Measurements from ENCODE around the gene LUC7L3.
"Not testable (repeated sequence)": the region's sequence is repeated elsewhere in the genome, so short reads cannot be mapped to it uniquely, and the experiment has no call there.

The LUC7L3 gene

DNA sequence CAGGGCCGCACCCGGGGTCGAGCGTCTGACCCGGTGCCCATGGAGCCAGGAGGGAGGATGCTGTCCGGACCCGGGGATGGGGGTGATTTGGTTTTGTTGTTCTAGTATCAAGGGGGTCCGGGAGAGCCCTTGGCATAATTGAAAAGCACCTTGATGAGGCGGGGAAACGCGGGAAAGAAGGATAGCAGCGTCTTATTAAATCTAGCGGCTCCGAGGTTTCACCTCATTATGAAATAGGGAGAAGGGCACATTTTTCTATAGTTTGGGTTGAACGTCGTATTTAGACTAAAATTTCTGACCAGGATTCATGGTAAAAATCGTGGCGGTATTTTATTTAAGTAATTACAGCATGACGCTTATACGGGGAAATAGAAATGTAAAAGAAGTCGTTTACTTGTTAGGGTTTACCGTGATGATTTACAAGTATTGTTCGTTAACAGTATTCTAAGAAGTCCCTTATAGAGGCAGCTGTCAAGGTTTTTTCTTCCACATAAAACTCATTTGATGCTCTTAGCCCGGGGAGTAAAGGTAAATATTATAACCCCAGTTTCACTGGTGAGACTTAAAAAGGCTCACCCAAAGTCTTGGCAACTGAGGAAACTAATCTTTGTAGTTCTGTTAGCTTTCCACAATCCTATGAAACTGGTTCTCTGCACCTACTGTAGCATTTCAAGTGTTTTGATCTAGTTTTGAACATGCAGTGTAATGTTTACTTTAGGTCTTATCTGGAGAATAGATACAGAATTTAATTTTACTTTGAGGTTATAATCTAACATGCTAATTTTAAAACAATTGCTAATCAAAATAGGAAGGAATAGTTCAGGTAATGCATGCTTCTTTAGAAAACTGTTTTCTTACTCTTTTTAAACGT, 756 bp downstream of the LUC7L3 start:
- no peak for DNase-seq (ENCODE audit: insufficient read length)
- TF ChIP-seq POLR2AphosphoS5 (IDR thresholded peaks at IDR 0.05; ENCODE audit: low read depth, low read length) = no peak
- TF ChIP-seq TAF1 (IDR thresholded peaks at IDR 0.05; ENCODE audit: borderline replicate concordance, low read depth, low read length) = no peak
- TF ChIP-seq POLR2A (IDR thresholded peaks at IDR 0.05; ENCODE audit: low read depth, low read length) = no peak
- no peak for FAIRE-seq

DNA sequence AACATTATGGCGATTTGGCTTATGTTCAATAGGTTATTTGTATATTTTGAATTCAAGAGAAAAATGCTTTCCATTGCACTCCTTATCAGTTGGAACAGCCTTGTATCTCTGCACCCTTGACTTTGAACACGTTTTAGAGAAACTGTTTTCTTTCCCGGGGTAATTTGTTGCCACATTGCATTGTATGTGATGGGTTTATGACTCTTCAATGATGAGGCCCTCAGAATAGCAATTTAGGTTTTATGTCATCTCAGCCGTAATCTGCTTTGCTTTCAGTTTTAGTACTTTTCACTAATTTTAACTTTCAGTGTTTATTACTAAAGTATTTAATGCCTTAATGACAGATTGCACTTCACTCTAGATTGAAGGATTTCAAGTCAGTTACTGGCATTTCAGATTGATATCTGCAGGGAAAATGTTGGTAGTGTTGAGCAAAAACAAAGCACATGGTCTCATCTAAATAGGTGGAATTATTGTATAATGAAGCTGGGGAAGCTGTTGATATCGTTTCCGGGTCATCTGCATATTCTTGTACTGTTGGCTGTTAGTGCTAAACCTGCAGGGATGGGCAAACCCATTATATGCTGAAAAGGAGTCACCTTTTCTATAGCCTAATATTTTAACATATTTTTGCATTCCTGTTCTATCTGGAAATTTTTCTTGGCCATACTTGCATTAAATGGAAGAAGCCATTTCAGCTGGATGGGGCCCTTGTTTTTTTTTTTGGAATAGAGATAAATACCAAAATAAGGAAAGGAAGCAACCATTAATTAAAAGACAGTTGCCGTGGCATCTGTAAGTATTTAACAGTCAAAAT, 2.0 kb downstream of the LUC7L3 start:
- FAIRE-seq (no peak), DNase-seq (ENCODE audit: insufficient read length) (no peak)
- no peak for TF ChIP-seq POLR2A (IDR thresholded peaks at IDR 0.05; ENCODE audit: low read depth, low read length)
- no peak for TF ChIP-seq TAF1 (IDR thresholded peaks at IDR 0.05; ENCODE audit: borderline replicate concordance, low read depth, low read length)
- no peak for TF ChIP-seq POLR2AphosphoS5 (IDR thresholded peaks at IDR 0.05; ENCODE audit: low read depth, low read length)

DNA sequence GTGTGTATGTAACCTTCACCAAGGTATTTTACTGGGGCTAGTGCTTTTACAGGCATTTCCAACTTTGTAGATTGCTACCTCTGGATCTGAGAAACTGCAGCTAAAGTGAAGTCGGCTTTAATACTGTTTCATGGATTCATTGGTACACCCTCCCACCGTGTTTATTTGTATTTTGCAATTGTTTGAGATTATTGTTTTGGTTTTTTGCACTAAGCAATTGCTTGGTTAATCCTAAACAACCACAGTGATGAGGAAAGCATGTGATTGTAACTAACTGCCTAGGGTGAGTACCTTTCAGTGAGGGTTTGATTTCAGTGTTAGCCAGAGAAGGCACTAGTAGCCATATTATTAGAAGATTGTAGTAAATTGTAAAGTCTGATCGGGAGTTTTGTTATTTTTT, 3.3 kb downstream of the LUC7L3 start:
- DNase-seq (ENCODE audit: insufficient read length) (no peak), FAIRE-seq (no peak)
- TF ChIP-seq POLR2A (IDR thresholded peaks at IDR 0.05; ENCODE audit: low read depth, low read length) (no peak), TAF1 (IDR thresholded peaks at IDR 0.05; ENCODE audit: borderline replicate concordance, low read depth, low read length) (no peak), POLR2AphosphoS5 (IDR thresholded peaks at IDR 0.05; ENCODE audit: low read depth, low read length) (no peak)

DNA sequence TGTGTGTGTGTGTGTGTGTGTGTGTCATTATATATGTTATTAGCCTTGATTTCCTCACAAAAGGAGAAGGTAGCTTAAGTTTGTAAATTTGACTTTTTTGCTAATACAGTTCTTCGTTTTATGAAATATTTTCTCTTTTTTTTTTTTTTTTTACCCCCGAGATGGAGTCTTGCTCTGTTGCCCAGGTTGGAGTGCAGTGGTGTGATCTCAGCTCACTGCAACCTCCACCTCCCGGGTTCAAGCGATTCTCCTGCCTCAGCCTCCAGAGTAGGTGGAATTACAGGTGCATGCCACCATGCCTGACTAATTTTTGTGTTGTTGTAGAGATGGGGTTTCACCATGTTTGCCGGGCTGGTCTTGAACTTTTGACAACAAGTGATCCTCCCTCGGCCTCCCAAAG, 5.2 kb downstream of the LUC7L3 start:
- FAIRE-seq; DNase-seq (ENCODE audit: insufficient read length): not testable (repeated sequence)

DNA sequence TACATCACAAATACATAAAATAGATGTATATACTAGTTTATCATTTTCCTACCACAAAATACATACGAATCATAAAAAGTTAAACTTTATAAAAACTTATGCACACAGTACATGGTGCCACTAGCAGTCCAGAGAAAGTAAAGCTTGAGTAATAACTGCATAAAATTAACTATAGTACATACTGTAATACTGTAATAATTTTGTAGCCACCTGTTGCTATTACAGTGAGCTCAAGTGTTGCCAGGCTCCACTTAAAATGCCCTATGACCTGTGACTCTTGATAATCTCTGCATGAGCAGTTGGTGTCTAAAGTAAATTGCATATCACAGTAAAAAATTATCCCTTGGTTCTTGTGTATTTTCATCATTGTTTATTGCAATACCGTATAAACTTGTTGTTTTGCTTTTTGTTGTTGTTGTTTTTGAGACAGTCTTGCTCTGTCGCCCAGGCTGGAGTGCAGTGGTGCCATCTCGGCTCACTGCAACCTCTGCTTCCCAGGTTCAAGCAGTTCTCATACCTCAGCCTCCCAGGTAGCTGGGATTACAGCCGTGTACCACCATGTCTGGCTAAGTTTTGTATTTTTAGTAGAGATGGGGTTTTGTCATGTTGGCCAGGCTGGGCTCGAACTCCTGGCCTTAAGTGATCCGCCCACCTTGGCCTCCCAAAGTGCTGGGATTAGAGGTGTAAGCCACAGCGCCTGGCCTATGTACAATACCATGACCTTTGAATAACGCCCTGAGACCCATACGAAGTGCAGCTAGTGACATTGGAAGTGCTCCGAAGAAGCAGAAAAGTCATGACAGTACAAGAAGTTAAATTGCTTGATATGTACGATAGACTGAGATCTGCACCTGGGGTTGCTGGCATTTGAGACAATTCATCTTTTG, 6.6 kb downstream of the LUC7L3 start:
- no peak for TF ChIP-seq TAF1 (IDR thresholded peaks at IDR 0.05; ENCODE audit: borderline replicate concordance, low read depth, low read length)
- no peak for TF ChIP-seq POLR2AphosphoS5 (IDR thresholded peaks at IDR 0.05; ENCODE audit: low read depth, low read length)
- TF ChIP-seq POLR2A (IDR thresholded peaks at IDR 0.05; ENCODE audit: low read depth, low read length) = no peak
- DNase-seq (ENCODE audit: insufficient read length) (no peak), FAIRE-seq (no peak)

DNA sequence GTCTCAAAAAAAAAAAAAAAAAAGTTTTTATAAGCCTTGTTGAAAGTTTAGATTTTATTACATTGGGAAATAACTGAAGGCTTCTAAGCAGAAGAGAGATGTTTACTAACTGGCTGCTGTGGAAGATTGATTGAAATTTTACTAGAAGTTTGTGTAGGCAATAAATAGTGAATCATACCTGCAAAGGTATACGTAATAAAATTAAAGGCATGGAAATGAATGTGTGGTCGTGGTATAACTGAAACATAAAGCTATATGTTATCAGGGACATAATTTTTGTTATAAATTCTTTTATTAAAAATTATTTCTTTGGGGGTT, 8.7 kb downstream of the LUC7L3 start:
- no peak for FAIRE-seq
- TF ChIP-seq POLR2A (IDR thresholded peaks at IDR 0.05; ENCODE audit: low read depth, low read length) (no peak), TAF1 (IDR thresholded peaks at IDR 0.05; ENCODE audit: borderline replicate concordance, low read depth, low read length) (no peak), POLR2AphosphoS5 (IDR thresholded peaks at IDR 0.05; ENCODE audit: low read depth, low read length) (no peak)
- DNase-seq (ENCODE audit: insufficient read length) = no peak

DNA sequence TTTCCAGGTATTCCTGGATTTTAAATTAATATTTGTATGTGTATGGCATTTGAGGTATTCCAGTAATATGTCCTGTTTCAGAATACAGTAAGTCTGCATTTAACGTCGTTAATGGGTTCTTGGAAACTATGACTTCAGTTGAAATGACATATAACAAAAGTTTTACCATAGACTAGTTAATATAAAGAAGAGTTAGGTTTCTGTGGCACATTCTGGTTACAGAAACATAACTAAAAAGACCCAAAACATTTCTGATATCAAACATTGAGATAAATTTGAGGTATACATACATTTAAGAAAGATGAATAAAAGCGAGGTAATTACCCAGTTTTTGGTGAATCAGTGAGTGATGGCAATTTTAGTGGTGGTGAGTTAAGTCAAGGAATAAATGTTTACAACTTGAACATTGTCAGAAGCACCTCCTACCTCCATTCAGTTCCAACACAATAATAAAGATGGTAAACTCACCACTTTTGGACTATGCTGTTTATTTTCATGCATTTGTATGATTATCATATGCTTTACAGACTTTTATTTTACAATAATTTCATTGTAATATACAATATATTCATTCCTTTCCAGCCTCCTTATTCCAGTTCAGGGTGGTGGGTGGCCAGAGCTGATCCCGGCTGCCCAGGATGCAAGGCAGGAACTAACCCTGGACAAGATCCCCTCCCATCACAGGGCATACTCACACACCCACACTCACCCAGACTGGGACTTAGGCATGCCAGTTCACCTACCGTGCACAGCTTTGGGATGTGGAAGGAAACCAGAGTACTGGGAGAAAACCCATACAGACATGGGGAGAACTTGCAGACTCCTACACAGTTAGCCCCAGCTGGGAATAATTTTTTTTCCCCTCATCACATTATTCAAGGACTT, 9.7 kb downstream of the LUC7L3 start:
- FAIRE-seq (no peak), DNase-seq (ENCODE audit: insufficient read length) (no peak)
- TF ChIP-seq POLR2A (IDR thresholded peaks at IDR 0.05; ENCODE audit: low read depth, low read length) (no peak), POLR2AphosphoS5 (IDR thresholded peaks at IDR 0.05; ENCODE audit: low read depth, low read length) (no peak), TAF1 (IDR thresholded peaks at IDR 0.05; ENCODE audit: borderline replicate concordance, low read depth, low read length) (no peak)

DNA sequence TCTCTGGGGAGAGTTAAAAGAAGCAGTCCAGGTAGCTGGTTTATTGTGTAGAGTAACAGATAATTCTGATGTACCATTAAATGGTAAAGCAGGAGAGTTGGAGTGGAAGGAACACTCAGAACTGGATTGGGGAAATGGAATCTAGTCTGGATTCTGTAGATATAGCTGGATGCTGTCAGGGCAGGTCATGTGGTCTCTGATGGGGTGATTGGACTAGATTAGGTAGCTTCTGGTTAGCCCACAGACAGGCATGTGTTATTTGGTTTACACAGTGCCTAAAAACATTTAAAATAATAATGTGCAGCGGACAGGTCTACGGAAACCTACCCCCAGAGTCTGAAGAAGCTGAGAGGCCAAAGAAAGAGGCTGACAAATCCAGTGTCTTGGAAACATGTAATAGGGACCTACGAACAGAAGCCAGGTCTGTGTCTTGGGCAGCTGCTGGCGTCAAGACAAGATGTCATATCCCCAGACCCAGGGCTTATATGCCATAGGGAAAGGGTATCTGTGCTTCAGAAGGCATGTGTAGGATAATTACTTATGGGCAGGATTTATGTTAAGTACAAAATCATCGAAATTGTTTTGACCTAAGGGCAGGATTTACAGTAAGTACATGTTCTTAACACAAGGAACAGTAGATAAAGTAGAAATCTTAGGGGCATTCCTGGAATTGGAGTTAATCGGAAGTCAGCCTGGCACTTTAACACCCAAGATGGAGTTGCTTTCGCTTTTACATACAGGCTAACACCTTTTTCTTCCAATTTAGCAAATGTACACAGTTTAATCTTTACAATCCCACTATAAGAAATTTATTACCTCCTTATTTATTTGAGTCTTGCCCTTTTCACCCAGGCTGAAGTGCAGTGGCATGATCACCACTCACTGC, 12.4 kb downstream of the LUC7L3 start:
- TF ChIP-seq TAF1 (IDR thresholded peaks at IDR 0.05; ENCODE audit: borderline replicate concordance, low read depth, low read length) (no peak), POLR2A (IDR thresholded peaks at IDR 0.05; ENCODE audit: low read depth, low read length) (no peak), POLR2AphosphoS5 (IDR thresholded peaks at IDR 0.05; ENCODE audit: low read depth, low read length) (no peak)
- DNase-seq (ENCODE audit: insufficient read length) = no peak
- FAIRE-seq = no peak

DNA sequence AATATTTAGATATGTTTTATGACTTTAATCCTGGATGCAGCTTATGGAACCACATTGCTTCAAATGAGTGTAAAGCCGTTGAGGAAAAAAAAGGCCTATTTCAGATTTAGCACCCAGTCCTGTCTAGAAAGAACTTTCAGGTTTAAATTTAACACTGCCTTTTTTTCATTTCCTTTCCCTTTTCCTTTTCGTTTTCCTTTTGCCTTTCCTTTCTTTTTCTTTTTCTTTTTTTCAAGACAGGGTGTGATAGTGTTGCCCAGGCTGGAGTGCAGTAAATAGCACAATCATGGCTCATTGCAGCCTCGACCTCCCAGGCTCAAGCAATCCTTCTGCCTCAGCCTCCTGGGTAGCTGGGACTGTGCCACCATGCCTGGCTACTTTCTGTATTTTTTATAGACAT, 15.9 kb downstream of the LUC7L3 start:
- FAIRE-seq (no peak), DNase-seq (ENCODE audit: insufficient read length) (no peak)
- TF ChIP-seq POLR2A (IDR thresholded peaks at IDR 0.05; ENCODE audit: low read depth, low read length) (no peak), POLR2AphosphoS5 (IDR thresholded peaks at IDR 0.05; ENCODE audit: low read depth, low read length) (no peak), TAF1 (IDR thresholded peaks at IDR 0.05; ENCODE audit: borderline replicate concordance, low read depth, low read length) (no peak)

Data from GM12892 (cell line).